GM12878 (cell line): ENCODE data around the gene EEF1A1. TPM values are rescaled to one million over a fixed set of nuclear protein-coding genes. Genes with fewer than 3 reads are reported as not detected.

Experiments
- BCL11A ChIP-seq: IDR thresholded peaks from 2 replicates; pipeline ENCODE4 v1.6.1; 2011; ENCODE audit warnings: low read depth, low read length
- BMI1 ChIP-seq: fragments of 450-650 bp; IDR thresholded peaks from 2 replicates; pipeline ENCODE4 v1.6.1; 2016; ENCODE audit warnings: mild to moderate bottlenecking, moderate library complexity, borderline replicate concordance
- BRCA1 ChIP-seq: IDR thresholded peaks from 2 replicates; pipeline ENCODE4 v1.6.1; 2011; ENCODE audit warnings: low read depth, low read length, improper control_type of control experiment
- CBFB ChIP-seq: IDR thresholded peaks from 2 replicates; pipeline ENCODE4 v1.6.1; 2016; ENCODE audit warnings: antibody characterized with exemption, low read depth
- DPF2 ChIP-seq: fragments of 450-650 bp; IDR thresholded peaks from 2 replicates; pipeline ENCODE4 v1.6.1; 2017; ENCODE audit warnings: mild to moderate bottlenecking
- EED ChIP-seq: sonication (generic); IDR thresholded peaks from 2 replicates; pipeline ENCODE4 v1.6.1; 2016; ENCODE audit warnings: antibody characterized with exemption, low read depth
- EZH2 ChIP-seq: IDR thresholded peaks from 2 replicates; pipeline ENCODE4 v1.6.1; 2012; ENCODE audit warnings: low read depth, mild to moderate bottlenecking, control low read depth, inconsistent platforms, low read length, borderline replicate concordance; ENCODE audit not compliant: control insufficient read depth
- MTA3 ChIP-seq: IDR thresholded peaks from 2 replicates; pipeline ENCODE4 v1.6.1; 2012; ENCODE audit warnings: low read length, inconsistent platforms, borderline replicate concordance
- NFYA ChIP-seq: IDR thresholded peaks from 2 replicates; pipeline ENCODE4 v1.6.1; 2011; ENCODE audit warnings: low read depth, mild to moderate bottlenecking, low read length, improper control_type of control experiment, borderline replicate concordance
- ZNF622 ChIP-seq: fragments of 450-650 bp; IDR thresholded peaks from 2 replicates; pipeline ENCODE4 v1.6.1; 2017; ENCODE audit warnings: mild to moderate bottlenecking, inconsistent platforms
- polyA plus RNA-seq, 11 experiments: library from polyadenylated mRNA; depleted of rRNA in 4 of 11; unstranded in 6 of 11; stranded (reverse) in 5 of 11; fragments of >200 nt; fragmentation: Nextera tagmentation in 4 of 11; fragmentation: Illumina TruSeq in 1 of 11; extraction: Ambion mirVana in 4 of 11; extraction: Trizol in 1 of 11; gene quantifications; 1 replicate in 1 of 11; 2 replicates in 10 of 11; pipeline versions ENCODE4 v1.2.1 to v1.2.3, GENCODE V29; 2011 to 2016; ENCODE audit warnings: inconsistent platforms in 2 of 11, missing spikeins in 2 of 11, low read depth in 1 of 11
- total RNA-seq, 4 experiments: library from RNA; depleted of rRNA in 3 of 4; stranded (reverse); fragments of >200 nt in 3 of 4; fragmentation: Illumina TruSeq in 1 of 4; extraction: Trizol in 1 of 4; gene quantifications; 2 replicates each; pipeline versions ENCODE4 v1.2.1 to v1.2.3, GENCODE V29; 2013 to 2021
- TF ChIP-seq, protein P1 (sequence below): IDR thresholded peaks from 2 replicates; pipeline ENCODE4 v1.6.1; 2011; ENCODE audit warnings: borderline replicate concordance, low read depth, mild to moderate bottlenecking, moderate library complexity, mixed read lengths, low read length; ENCODE audit not compliant: insufficient read depth; ENCODE audit errors: extremely low read length
- TF ChIP-seq, protein P2 (sequence below): fragments of 150-350 bp; IDR thresholded peaks from 2 replicates; pipeline ENCODE4 v1.6.1; 2014; ENCODE audit warnings: mild to moderate bottlenecking, low read depth, low read length
- TF ChIP-seq, protein P3 (sequence below): fragments of 450-650 bp; IDR thresholded peaks from 2 replicates; pipeline ENCODE4 v1.6.1; 2017; ENCODE audit warnings: mild to moderate bottlenecking, low read depth, inconsistent platforms; ENCODE audit not compliant: poor library complexity, severe bottlenecking
- TF ChIP-seq, protein P4 (sequence below): fragments of 450-650 bp; IDR thresholded peaks from 2 replicates; pipeline ENCODE4 v1.6.1; 2016; ENCODE audit warnings: mild to moderate bottlenecking

Gene EEF1A1
- total and polyA plus RNA-seq, 10 of the 15 experiments (the other 5 are each of a cell fraction or from before 2014, with no cell fraction given): 4,214 to 18,090 (median 14,132) TPM

DNA sequence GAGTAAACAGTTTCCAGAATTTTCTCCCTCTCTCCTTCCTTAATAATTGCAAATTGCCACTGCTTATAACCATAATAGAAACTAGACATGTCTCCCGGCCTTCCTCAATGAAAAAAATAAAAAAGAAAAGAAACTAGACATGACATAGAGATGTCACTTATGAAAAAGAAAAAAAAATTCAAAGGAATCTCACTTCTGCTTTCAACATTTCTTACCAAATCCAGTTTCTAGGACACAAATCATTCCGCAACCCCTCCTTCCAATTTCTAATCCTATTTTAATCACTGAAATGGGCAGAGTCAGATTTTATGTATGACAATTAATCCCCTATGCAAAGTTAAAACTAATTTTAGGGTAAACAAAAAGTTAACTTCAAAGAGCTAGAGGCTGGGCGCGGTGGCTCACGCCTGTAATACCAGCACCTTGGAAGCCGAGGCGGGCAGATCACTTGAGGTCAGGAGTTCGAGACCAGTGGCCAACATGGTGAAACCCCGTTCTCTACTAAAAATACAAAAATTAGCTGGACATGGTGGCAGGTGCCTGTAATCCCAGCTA lies 40.1 kb upstream of the EEF1A1 start (continued):
- no peak for TF ChIP-seq BRCA1
- TF ChIP-seq NFYA: no peak
- TF ChIP-seq CBFB: no peak
- TF ChIP-seq, protein P1, sequence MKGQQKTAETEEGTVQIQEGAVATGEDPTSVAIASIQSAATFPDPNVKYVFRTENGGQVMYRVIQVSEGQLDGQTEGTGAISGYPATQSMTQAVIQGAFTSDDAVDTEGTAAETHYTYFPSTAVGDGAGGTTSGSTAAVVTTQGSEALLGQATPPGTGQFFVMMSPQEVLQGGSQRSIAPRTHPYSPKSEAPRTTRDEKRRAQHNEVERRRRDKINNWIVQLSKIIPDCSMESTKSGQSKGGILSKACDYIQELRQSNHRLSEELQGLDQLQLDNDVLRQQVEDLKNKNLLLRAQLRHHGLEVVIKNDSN: no peak
- TF ChIP-seq, protein P2, sequence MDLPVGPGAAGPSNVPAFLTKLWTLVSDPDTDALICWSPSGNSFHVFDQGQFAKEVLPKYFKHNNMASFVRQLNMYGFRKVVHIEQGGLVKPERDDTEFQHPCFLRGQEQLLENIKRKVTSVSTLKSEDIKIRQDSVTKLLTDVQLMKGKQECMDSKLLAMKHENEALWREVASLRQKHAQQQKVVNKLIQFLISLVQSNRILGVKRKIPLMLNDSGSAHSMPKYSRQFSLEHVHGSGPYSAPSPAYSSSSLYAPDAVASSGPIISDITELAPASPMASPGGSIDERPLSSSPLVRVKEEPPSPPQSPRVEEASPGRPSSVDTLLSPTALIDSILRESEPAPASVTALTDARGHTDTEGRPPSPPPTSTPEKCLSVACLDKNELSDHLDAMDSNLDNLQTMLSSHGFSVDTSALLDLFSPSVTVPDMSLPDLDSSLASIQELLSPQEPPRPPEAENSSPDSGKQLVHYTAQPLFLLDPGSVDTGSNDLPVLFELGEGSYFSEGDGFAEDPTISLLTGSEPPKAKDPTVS: peak; percentile 81; the same call in 1 of the 2 replicates
- TF ChIP-seq, protein P3, sequence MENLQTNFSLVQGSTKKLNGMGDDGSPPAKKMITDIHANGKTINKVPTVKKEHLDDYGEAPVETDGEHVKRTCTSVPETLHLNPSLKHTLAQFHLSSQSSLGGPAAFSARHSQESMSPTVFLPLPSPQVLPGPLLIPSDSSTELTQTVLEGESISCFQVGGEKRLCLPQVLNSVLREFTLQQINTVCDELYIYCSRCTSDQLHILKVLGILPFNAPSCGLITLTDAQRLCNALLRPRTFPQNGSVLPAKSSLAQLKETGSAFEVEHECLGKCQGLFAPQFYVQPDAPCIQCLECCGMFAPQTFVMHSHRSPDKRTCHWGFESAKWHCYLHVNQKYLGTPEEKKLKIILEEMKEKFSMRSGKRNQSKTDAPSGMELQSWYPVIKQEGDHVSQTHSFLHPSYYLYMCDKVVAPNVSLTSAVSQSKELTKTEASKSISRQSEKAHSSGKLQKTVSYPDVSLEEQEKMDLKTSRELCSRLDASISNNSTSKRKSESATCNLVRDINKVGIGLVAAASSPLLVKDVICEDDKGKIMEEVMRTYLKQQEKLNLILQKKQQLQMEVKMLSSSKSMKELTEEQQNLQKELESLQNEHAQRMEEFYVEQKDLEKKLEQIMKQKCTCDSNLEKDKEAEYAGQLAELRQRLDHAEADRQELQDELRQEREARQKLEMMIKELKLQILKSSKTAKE: peak; percentile 94
- TF ChIP-seq ZNF622: no peak
- TF ChIP-seq BCL11A: peak; percentile 52; the same call in 1 of the 2 replicates
- 0 out of 2 replicates have a peak, but pooled peaks have one; percentile 48 for TF ChIP-seq MTA3
- TF ChIP-seq BMI1: peak; percentile 51; the same call in 1 of the 2 replicates
- peak; percentile 82 for TF ChIP-seq EED
- TF ChIP-seq EZH2: no peak
- TF ChIP-seq DPF2: peak; percentile 76
- TF ChIP-seq, protein P4, sequence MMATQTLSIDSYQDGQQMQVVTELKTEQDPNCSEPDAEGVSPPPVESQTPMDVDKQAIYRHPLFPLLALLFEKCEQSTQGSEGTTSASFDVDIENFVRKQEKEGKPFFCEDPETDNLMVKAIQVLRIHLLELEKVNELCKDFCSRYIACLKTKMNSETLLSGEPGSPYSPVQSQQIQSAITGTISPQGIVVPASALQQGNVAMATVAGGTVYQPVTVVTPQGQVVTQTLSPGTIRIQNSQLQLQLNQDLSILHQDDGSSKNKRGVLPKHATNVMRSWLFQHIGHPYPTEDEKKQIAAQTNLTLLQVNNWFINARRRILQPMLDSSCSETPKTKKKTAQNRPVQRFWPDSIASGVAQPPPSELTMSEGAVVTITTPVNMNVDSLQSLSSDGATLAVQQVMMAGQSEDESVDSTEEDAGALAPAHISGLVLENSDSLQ: peak; percentile 77
